HEK293 (cell line): ENCODE results near the gene ST6GAL1.

Experiments used
- CTCF ChIA-PET: fragments of 350-600 bp; formaldehyde crosslinking; extraction: SDS; loops from one replicate; lab custom pipeline; 2021; ENCODE audit warnings: antibody characterized with exemption; lab: Yijun Ruan, JAX
- POLR2A ChIA-PET: fragments of 300-600 bp; formaldehyde crosslinking; extraction: SDS; loops from one replicate; lab custom pipeline; 2020; ENCODE audit warnings: antibody characterized with exemption, inconsistent platforms; lab: Yijun Ruan, JAX
- H3K27ac ChIP-seq: fragments of 200-500 bp; sonication (Bioruptor generic); 2 replicates; pipeline ENCODE4 v1.5.1; 2014; ENCODE audit warnings: low read depth, low read length, control low read depth, inconsistent platforms; ENCODE audit errors: extremely low read depth
- H3K36me3 ChIP-seq, 2 experiments: fragments of 200-500 bp in 1 of 2; sonication (Bioruptor generic) in 1 of 2; 1 replicate in 1 of 2; 2 replicates in 1 of 2; pipeline ENCODE4 v1.5.1; 2014 to 2017; ENCODE audit warnings: inconsistent platforms in 2 of 2, low read length in 2 of 2; ENCODE audit not compliant: control insufficient read depth in 2 of 2, insufficient read depth in 1 of 2
- H3K4me1 ChIP-seq: fragments of 200-500 bp; sonication (Bioruptor generic); 2 replicates; pipeline ENCODE4 v1.5.1; 2014; ENCODE audit warnings: mild to moderate bottlenecking, low read length, inconsistent platforms; ENCODE audit not compliant: control insufficient read depth, insufficient read depth
- H3K4me3 ChIP-seq: 2 replicates; pipeline ENCODE4 v1.5.1; 2011; ENCODE audit warnings: low read depth, mild to moderate bottlenecking, control low read depth, low read length, moderate library complexity
- H3K9me3 ChIP-seq: fragments of 200-500 bp; sonication (Bioruptor generic); 2 replicates; pipeline ENCODE4 v1.5.1; 2014; ENCODE audit warnings: low read depth, low read length, inconsistent platforms; ENCODE audit not compliant: control insufficient read depth, insufficient read depth
- BCL11A ChIP-seq: fragments of 450-650 bp; formaldehyde crosslinking; IDR thresholded peaks from 2 replicates; pipeline ENCODE4 v1.5.1; 2016; ENCODE audit warnings: low read depth, missing biosample characterization, missing genetic modification characterization
- GLI2 ChIP-seq: fragments of 450-650 bp; formaldehyde crosslinking; IDR thresholded peaks from 2 replicates; pipeline ENCODE4; 2017; ENCODE audit warnings: missing biosample characterization, missing genetic modification characterization, low read depth, borderline replicate concordance
- SALL2 ChIP-seq: fragments of 450-650 bp; formaldehyde crosslinking; IDR thresholded peaks from 2 replicates; pipeline ENCODE4 v1.5.0; 2017; ENCODE audit warnings: missing biosample characterization, mild to moderate bottlenecking, missing genetic modification characterization, borderline replicate concordance
- ZFP69B ChIP-seq: fragments of 450-650 bp; formaldehyde crosslinking; IDR thresholded peaks from 2 replicates; pipeline ENCODE4 v1.5.1; 2016; ENCODE audit warnings: missing biosample characterization, missing genetic modification characterization
- ZIC2 ChIP-seq: fragments of 450-650 bp; formaldehyde crosslinking; IDR thresholded peaks from 2 replicates; pipeline ENCODE4 v1.5.1; 2016; ENCODE audit warnings: missing biosample characterization, missing genetic modification characterization
- ZNF10 ChIP-seq: fragments of 450-650 bp; formaldehyde crosslinking; IDR thresholded peaks from 2 replicates; pipeline ENCODE4 v1.5.1; 2017; ENCODE audit warnings: missing biosample characterization, missing genetic modification characterization
- ZNF146 ChIP-seq: fragments of 450-650 bp; formaldehyde crosslinking; IDR thresholded peaks from 2 replicates; pipeline ENCODE4 v1.5.1; 2016; ENCODE audit warnings: missing biosample characterization, missing genetic modification characterization
- ZNF24 ChIP-seq: fragments of 450-650 bp; formaldehyde crosslinking; IDR thresholded peaks from 2 replicates; pipeline ENCODE4 v1.5.1; 2016; ENCODE audit warnings: missing biosample characterization, missing genetic modification characterization
- ZNF266 ChIP-seq: fragments of 450-650 bp; formaldehyde crosslinking; IDR thresholded peaks from 2 replicates; pipeline ENCODE4 v1.5.1; 2016; ENCODE audit warnings: missing biosample characterization, missing genetic modification characterization, low read depth
- ZNF302 ChIP-seq: fragments of 450-650 bp; formaldehyde crosslinking; IDR thresholded peaks from 2 replicates; pipeline ENCODE4 v1.5.1; 2016; ENCODE audit warnings: missing biosample characterization, missing genetic modification characterization, low read depth
- ZNF394 ChIP-seq: fragments of 450-650 bp; formaldehyde crosslinking; IDR thresholded peaks from 2 replicates; pipeline ENCODE4 v1.5.1; 2016; ENCODE audit warnings: missing biosample characterization, missing genetic modification characterization, mild to moderate bottlenecking, moderate library complexity, borderline replicate concordance
- ZNF433 ChIP-seq: fragments of 450-650 bp; formaldehyde crosslinking; IDR thresholded peaks from 2 replicates; pipeline ENCODE4 v1.5.1; 2016; ENCODE audit warnings: missing biosample characterization, missing genetic modification characterization, low read depth
- ZNF510 ChIP-seq: fragments of 450-650 bp; formaldehyde crosslinking; IDR thresholded peaks from 2 replicates; pipeline ENCODE4 v1.5.1; 2018; ENCODE audit warnings: mild to moderate bottlenecking, missing genetic modification characterization, missing biosample characterization; ENCODE audit not compliant: insufficient replicate concordance
- ZNF518A ChIP-seq: fragments of 450-650 bp; formaldehyde crosslinking; conservative IDR thresholded peaks from 2 replicates; pipeline ENCODE4 v1.5.1; 2016; ENCODE audit warnings: low read depth, missing biosample characterization, missing genetic modification characterization
- ZNF645 ChIP-seq: fragments of 450-650 bp; formaldehyde crosslinking; IDR thresholded peaks from 2 replicates; pipeline ENCODE4; 2016; ENCODE audit warnings: missing biosample characterization, missing genetic modification characterization
- TF ChIP-seq, protein P1 (sequence below): fragments of 450-650 bp; formaldehyde crosslinking; IDR thresholded peaks from 2 replicates; pipeline ENCODE4 v1.5.1; 2016; ENCODE audit warnings: missing biosample characterization, missing genetic modification characterization
- TF ChIP-seq, protein P2 (sequence below): fragments of 450-650 bp; formaldehyde crosslinking; IDR thresholded peaks from 2 replicates; pipeline ENCODE4 v1.5.1; 2016; ENCODE audit warnings: missing biosample characterization, missing genetic modification characterization

ST6GAL1 gene

DNA sequence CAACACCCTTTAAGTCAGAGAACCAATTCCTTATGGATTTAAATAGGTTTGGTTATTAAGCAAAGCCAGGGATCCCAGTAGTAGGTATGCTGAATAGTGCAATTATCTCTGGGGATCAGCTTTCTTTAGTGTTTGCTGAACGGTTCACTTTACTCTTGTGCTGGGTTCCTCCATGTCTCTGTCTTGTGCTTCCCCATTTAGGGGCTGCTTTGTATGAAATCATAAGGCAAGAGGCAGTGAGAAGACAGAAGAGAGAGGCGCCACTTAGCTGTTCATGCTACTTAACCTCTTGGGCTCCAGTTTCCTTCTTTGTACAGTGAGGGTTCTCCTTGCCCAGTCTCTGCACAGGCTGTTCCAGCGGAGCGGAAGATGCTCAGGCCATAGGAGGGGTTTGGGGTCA, 3.5 kb downstream of the ST6GAL1 start:
- TF ChIP-seq SALL2 (tag by site-specific recombination), result no peak
- no peak for TF ChIP-seq ZNF394 (tag by site-specific recombination)
- TF ChIP-seq GLI2 (tag by site-specific recombination), result no peak
- no peak for TF ChIP-seq ZNF302 (tag by site-specific recombination)
- no peaks in the 10 kb centered on the region for H3K4me1 ChIP-seq
- H3K36me3 ChIP-seq, result no peaks in the 10 kb centered on the region
- CTCF ChIA-PET, result interaction anchor here (0.6 kb wide), 1 partner anchor 30 kb away, joined by 3 read pairs; no protein-coding TSS in a partner anchor
- H3K9me3 ChIP-seq, result no peaks in the 10 kb centered on the region
- no peak overlapping the region for H3K4me3 ChIP-seq
- H3K27ac ChIP-seq, result no peak overlapping the region
- POLR2A ChIA-PET, result no interaction called here

- Histone ChIP-seq H3K9me3 (no peaks in the 10 kb centered on the region), H3K4me3 (no peak overlapping the region), H3K36me3 (no peaks in the 10 kb centered on the region), H3K4me1 (no peaks in the 10 kb centered on the region), H3K27ac (no peak overlapping the region)
- ChIA-PET POLR2A (no interaction called here), CTCF (no interaction called here)
- TF ChIP-seq, protein P1, sequence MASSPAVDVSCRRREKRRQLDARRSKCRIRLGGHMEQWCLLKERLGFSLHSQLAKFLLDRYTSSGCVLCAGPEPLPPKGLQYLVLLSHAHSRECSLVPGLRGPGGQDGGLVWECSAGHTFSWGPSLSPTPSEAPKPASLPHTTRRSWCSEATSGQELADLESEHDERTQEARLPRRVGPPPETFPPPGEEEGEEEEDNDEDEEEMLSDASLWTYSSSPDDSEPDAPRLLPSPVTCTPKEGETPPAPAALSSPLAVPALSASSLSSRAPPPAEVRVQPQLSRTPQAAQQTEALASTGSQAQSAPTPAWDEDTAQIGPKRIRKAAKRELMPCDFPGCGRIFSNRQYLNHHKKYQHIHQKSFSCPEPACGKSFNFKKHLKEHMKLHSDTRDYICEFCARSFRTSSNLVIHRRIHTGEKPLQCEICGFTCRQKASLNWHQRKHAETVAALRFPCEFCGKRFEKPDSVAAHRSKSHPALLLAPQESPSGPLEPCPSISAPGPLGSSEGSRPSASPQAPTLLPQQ (tag by site-specific recombination), result no peak
- TF ChIP-seq ZNF146 (tag by site-specific recombination) (peak; percentile 31; the same call in 1 of the 2 replicates), ZNF266 (no peak), ZNF24 (tag by site-specific recombination) (no peak), BCL11A (no peak), ZNF518A (no peak)
These were observed 4.8 kb downstream of the ST6GAL1 start for GRCh38 chr3:186935133-186935532.

- H3K27ac ChIP-seq, result no peak overlapping the region
- ChIA-PET POLR2A (no interaction called here), CTCF (interaction anchor here (1.1 kb wide), 1 partner anchor 139 kb away, joined by 3 read pairs; no protein-coding TSS in a partner anchor)
- no peak overlapping the region for H3K4me3 ChIP-seq
- H3K4me1 ChIP-seq, result no peaks in the 10 kb centered on the region
- H3K9me3 ChIP-seq, result no peaks in the 10 kb centered on the region
- no peaks in the 10 kb centered on the region for H3K36me3 ChIP-seq
- TF ChIP-seq ZNF433 (no peak), ZNF645 (tag by site-specific recombination) (no peak), ZIC2 (no peak), ZNF266 (no peak), SALL2 (tag by site-specific recombination) (no peak), ZFP69B (tag by site-specific recombination) (no peak), ZNF510 (tag by site-specific recombination) (no peak), ZNF10 (no peak)
- TF ChIP-seq, protein P2, sequence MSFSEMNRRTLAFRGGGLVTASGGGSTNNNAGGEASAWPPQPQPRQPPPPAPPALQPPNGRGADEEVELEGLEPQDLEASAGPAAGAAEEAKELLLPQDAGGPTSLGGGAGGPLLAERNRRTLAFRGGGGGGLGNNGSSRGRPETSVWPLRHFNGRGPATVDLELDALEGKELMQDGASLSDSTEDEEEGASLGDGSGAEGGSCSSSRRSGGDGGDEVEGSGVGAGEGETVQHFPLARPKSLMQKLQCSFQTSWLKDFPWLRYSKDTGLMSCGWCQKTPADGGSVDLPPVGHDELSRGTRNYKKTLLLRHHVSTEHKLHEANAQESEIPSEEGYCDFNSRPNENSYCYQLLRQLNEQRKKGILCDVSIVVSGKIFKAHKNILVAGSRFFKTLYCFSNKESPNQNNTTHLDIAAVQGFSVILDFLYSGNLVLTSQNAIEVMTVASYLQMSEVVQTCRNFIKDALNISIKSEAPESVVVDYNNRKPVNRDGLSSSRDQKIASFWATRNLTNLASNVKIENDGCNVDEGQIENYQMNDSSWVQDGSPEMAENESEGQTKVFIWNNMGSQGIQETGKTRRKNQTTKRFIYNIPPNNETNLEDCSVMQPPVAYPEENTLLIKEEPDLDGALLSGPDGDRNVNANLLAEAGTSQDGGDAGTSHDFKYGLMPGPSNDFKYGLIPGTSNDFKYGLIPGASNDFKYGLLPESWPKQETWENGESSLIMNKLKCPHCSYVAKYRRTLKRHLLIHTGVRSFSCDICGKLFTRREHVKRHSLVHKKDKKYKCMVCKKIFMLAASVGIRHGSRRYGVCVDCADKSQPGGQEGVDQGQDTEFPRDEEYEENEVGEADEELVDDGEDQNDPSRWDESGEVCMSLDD (tag by site-specific recombination), result no peak
These were observed 6.9 kb downstream of the ST6GAL1 start for GRCh38 chr3:186937017-186937875.
